Measurements from ENCODE around the gene LYPLAL1. TPM values are rescaled to one million over a fixed set of nuclear protein-coding genes. Genes with fewer than 3 reads are reported as not detected.

LYPLAL1 gene
- total RNA-seq = 15.5 and 25.9 TPM in 2 replicates

- peak within 1 kb of the TSS; percentile 88 for H3K4me3 ChIP-seq (ENCODE audit: low read depth, low read length)
- peak; percentile 83 for DNase-seq (ENCODE audit: low read depth)
- TF ChIP-seq CTCF (IDR thresholded peaks at IDR 0.05; ENCODE audit: insufficient read depth, low read depth, low read length) = no peak
These were observed at the start of gene LYPLAL1 for GRCh38 chr1:219173758-219174459. Gene LYPLAL1 (plus strand): TSS chr1:219173878. CDS start chr1:219173891, 13 bp downstream.

GRCh38 chr1:219124163-219124562 lies 49.5 kb upstream of the LYPLAL1 start:
- no peak for DNase-seq (ENCODE audit: low read depth)
- no peak overlapping the region for H3K4me3 ChIP-seq (ENCODE audit: low read depth, low read length)
- no peak for TF ChIP-seq CTCF (IDR thresholded peaks at IDR 0.05; ENCODE audit: insufficient read depth, low read depth, low read length)

- no peak for TF ChIP-seq CTCF (IDR thresholded peaks at IDR 0.05; ENCODE audit: insufficient read depth, low read depth, low read length)
- H3K4me3 ChIP-seq (ENCODE audit: low read depth, low read length) = no peak overlapping the region
- no peak for DNase-seq (ENCODE audit: low read depth)
These were observed 48.3 kb upstream of the LYPLAL1 start for GRCh38 chr1:219125342-219125741.

GRCh38 chr1:219126377-219126776 lies 47.3 kb upstream of the LYPLAL1 start:
- H3K4me3 ChIP-seq (ENCODE audit: low read depth, low read length) = no peak overlapping the region
- DNase-seq (ENCODE audit: low read depth) = peak; percentile 37
- no peak for TF ChIP-seq CTCF (IDR thresholded peaks at IDR 0.05; ENCODE audit: insufficient read depth, low read depth, low read length)

- no peak overlapping the region for H3K4me3 ChIP-seq (ENCODE audit: low read depth, low read length)
- DNase-seq (ENCODE audit: low read depth) = no peak
These were observed 44.7 kb upstream of the LYPLAL1 start for GRCh38 chr1:219128957-219129356.

GRCh38 chr1:219130366-219130935 lies 43.2 kb upstream of the LYPLAL1 start:
- TF ChIP-seq CTCF (IDR thresholded peaks at IDR 0.05; ENCODE audit: insufficient read depth, low read depth, low read length) = no peak
- DNase-seq (ENCODE audit: low read depth) = no peak
- H3K4me3 ChIP-seq (ENCODE audit: low read depth, low read length) = no peak overlapping the region

More at GRCh38 chr1:219128957-219129356, 44.7 kb upstream of the LYPLAL1 start:
- TF ChIP-seq CTCF (IDR thresholded peaks at IDR 0.05; ENCODE audit: insufficient read depth, low read depth, low read length) = no peak

Measured in fibroblast of villous mesenchyme (primary cell).